C4-2B (cell line): ENCODE data around the gene DSC3.

Experiments
- ZFX ChIP-seq: fragments of 450-650 bp; IDR thresholded peaks from 2 replicates; pipeline ENCODE4 v1.6.1; 2017
- TF ChIP-seq, protein P1 (sequence below): fragments of 450-650 bp; conservative IDR thresholded peaks from 2 replicates; pipeline ENCODE4 v1.5.1; 2017; ENCODE audit warnings: mild to moderate bottlenecking

DNA sequence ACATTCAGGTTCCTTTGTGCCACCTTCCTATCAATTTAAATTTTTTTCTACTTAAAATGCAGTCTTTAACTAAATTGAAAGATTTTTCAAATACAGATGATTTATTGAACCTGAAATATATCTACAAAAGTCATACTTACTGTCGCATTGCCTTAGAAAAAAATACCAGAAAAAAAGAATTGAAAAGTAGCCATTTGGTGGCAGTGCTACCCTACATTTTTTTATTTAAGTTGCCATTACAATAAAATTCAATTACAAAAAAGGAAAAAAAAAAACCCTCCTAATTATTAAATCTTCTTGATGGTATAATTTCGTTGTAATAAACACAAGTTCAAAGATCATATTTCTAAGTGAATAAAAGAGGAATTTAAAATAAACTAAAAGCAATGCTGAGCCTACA is 43.4 kb downstream of the DSC3 start:
- TF ChIP-seq, protein P1, sequence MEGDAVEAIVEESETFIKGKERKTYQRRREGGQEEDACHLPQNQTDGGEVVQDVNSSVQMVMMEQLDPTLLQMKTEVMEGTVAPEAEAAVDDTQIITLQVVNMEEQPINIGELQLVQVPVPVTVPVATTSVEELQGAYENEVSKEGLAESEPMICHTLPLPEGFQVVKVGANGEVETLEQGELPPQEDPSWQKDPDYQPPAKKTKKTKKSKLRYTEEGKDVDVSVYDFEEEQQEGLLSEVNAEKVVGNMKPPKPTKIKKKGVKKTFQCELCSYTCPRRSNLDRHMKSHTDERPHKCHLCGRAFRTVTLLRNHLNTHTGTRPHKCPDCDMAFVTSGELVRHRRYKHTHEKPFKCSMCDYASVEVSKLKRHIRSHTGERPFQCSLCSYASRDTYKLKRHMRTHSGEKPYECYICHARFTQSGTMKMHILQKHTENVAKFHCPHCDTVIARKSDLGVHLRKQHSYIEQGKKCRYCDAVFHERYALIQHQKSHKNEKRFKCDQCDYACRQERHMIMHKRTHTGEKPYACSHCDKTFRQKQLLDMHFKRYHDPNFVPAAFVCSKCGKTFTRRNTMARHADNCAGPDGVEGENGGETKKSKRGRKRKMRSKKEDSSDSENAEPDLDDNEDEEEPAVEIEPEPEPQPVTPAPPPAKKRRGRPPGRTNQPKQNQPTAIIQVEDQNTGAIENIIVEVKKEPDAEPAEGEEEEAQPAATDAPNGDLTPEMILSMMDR: peak; percentile 57
- TF ChIP-seq ZFX: no peak
